Panc1 (cell line): Measurements from ENCODE around the gene ALPK1. TPM values are rescaled to one million over a fixed set of nuclear protein-coding genes. Genes with fewer than 3 reads are reported as not detected.

Experiments used
- ATAC-seq: fragments of 200-7000 bp; cut with Tn5 transposase; 2 replicates; pipeline ENCODE4 v1.9.1; 2020; ENCODE audit warnings: mild to moderate bottlenecking, moderate library complexity
- BruUV-seq: library from RNA; stranded (reverse); fragments of 400-500 nt; replicated peaks from 2 replicates; lab custom pipeline; 2021; lab: Mats Ljungman, UMichigan
- CTCF ChIA-PET: fragments of 300-600 bp; sonication (Branson Sonifier 250); formaldehyde crosslinking; loops from one replicate; lab custom pipeline; 2022; ENCODE audit warnings: antibody characterized with exemption; lab: Charles Lee
- POLR2A ChIA-PET: fragments of 300-600 bp; sonication (Branson Sonifier 250); formaldehyde crosslinking; loops from one replicate; lab custom pipeline; 2022; ENCODE audit warnings: antibody characterized with exemption; lab: Charles Lee
- DNase-seq: peaks from one replicate; pipeline ENCODE4 v3.0.0-alpha.2; 2010; ENCODE audit warnings: low read depth, low spot score
- H3K27ac ChIP-seq: 2 replicates; pipeline ENCODE4 v1.5.1; 2011; ENCODE audit warnings: mild to moderate bottlenecking, low read length, inconsistent platforms
- H3K27me3 ChIP-seq: fragments of 200-500 bp; sonication (Bioruptor generic); 2 replicates; pipeline ENCODE4 v1.6.0; 2014; ENCODE audit warnings: low read length, inconsistent platforms; ENCODE audit not compliant: control insufficient read depth, insufficient read depth
- H3K36me3 ChIP-seq: fragments of 200-500 bp; sonication (Bioruptor generic); 2 replicates; pipeline ENCODE4 v1.5.1; 2014; ENCODE audit warnings: inconsistent platforms, mild to moderate bottlenecking, low read length, moderate library complexity; ENCODE audit not compliant: control insufficient read depth, insufficient read depth
- H3K4me1 ChIP-seq: 2 replicates; pipeline ENCODE4 v1.5.1; 2011; ENCODE audit warnings: inconsistent platforms, mild to moderate bottlenecking, low read length, moderate library complexity; ENCODE audit not compliant: control insufficient read depth, insufficient read depth
- H3K4me3 ChIP-seq, 2 experiments: 2 replicates each; pipeline ENCODE4 v1.5.1; 2011 to 2012; ENCODE audit warnings: low read depth in 2 of 2, low read length in 2 of 2, mild to moderate bottlenecking in 2 of 2, inconsistent platforms in 1 of 2, moderate library complexity in 1 of 2
- H3K9me3 ChIP-seq: fragments of 200-500 bp; sonication (Bioruptor generic); 2 replicates; pipeline ENCODE4 v1.5.1; 2014; ENCODE audit warnings: low read depth, mild to moderate bottlenecking, inconsistent platforms, low read length, moderate library complexity; ENCODE audit not compliant: control insufficient read depth, insufficient read depth
- CTCF ChIP-seq: fragments of 450-650 bp; IDR thresholded peaks from 2 replicates; pipeline ENCODE4 v1.5.1; 2017; ENCODE audit warnings: mild to moderate bottlenecking
- POLR2AphosphoS5 ChIP-seq: IDR thresholded peaks from 2 replicates; pipeline ENCODE4 v1.6.1; 2012; ENCODE audit warnings: mild to moderate bottlenecking, low read depth, low read length, moderate library complexity
- REST ChIP-seq, 2 experiments: IDR thresholded peaks; 2 replicates each; pipeline ENCODE4 v1.6.1; 2011 to 2012; ENCODE audit warnings: low read depth in 2 of 2, control low read depth in 1 of 2, low read length in 1 of 2, mild to moderate bottlenecking in 1 of 2, moderate library complexity in 1 of 2; ENCODE audit not compliant: insufficient read depth in 1 of 2
- SIN3A ChIP-seq: IDR thresholded peaks from 2 replicates; pipeline ENCODE4 v1.6.1; 2012; ENCODE audit warnings: low read depth, mild to moderate bottlenecking, low read length, moderate library complexity, borderline replicate concordance; ENCODE audit not compliant: insufficient read depth
- TCF7L2 ChIP-seq: IDR thresholded peaks from 2 replicates; pipeline ENCODE4 v1.6.1; 2011; ENCODE audit warnings: mild to moderate bottlenecking, low read depth, low read length, inconsistent platforms
- in situ Hi-C: cut with HindIII; loops from 2 replicates; pipeline ENCODE4 v1.10.0; 2016; ENCODE audit warnings: low sequenced_read_pairs, low pct_unique_long_range_greater_than_20kb
- intact Hi-C: fragments of 100-400 bp; cut with micrococcal nuclease; formaldehyde crosslinking; loops from one replicate; pipeline ENCODE4 v1.10.0; 2022; ENCODE audit not compliant: unreplicated experiment
- total RNA-seq: library from RNA; stranded (reverse); gene quantifications from one replicate; pipeline ENCODE4 v1.2.1, GENCODE V29; 2021; ENCODE audit not compliant: unreplicated experiment

ALPK1 gene
- total RNA-seq, 1 experiment from 2014 or later, result 1.4 TPM

GRCh38 chr4:112472318-112472717, 175.1 kb downstream of the ALPK1 start:
- BruUV-seq, result no TSS peak
- Histone ChIP-seq H3K27ac (no peak overlapping the region), H3K4me1 (no peaks in the 10 kb centered on the region), H3K9me3 (no peaks in the 10 kb centered on the region), H3K27me3 (no peaks in the 10 kb centered on the region), H3K36me3 (no peaks in the 10 kb centered on the region), H3K4me3 (no peak overlapping the region)
- POLR2A ChIA-PET, result no interaction called here
- intact Hi-C loops, result no loop called here
- no peak for ATAC-seq
- no peak for DNase-seq
- in situ Hi-C loops, result no loop called here
- TF ChIP-seq REST (IDR thresholded peaks at IDR 0.05; ENCODE audit: insufficient read depth in 1 of 2, low read depth in 2 of 2, low read length in 1 of 2) (no peak), SIN3A (no peak), TCF7L2 (no peak), CTCF (no peak), POLR2AphosphoS5 (no peak)
- CTCF ChIA-PET, result no interaction called here

- CTCF ChIA-PET, result no interaction called here
- no peak for ATAC-seq
- Histone ChIP-seq H3K4me3 (no peak overlapping the region), H3K4me1 (no peaks in the 10 kb centered on the region), H3K9me3 (no peaks in the 10 kb centered on the region), H3K27me3 (no peaks in the 10 kb centered on the region), H3K36me3 (no peaks in the 10 kb centered on the region), H3K27ac (no peak overlapping the region)
- DNase-seq, result no peak
- no TSS peak for BruUV-seq
- POLR2A ChIA-PET, result no interaction called here
- no peak for TF ChIP-seq REST (IDR thresholded peaks at IDR 0.05; ENCODE audit: insufficient read depth in 1 of 2, low read depth in 2 of 2, low read length in 1 of 2)
- no peak for TF ChIP-seq POLR2AphosphoS5
- TF ChIP-seq SIN3A, result no peak
- no peak for TF ChIP-seq CTCF
- no peak for TF ChIP-seq TCF7L2
- in situ Hi-C loops (no loop called here), intact Hi-C loops (no loop called here)
Measured at GRCh38 chr4:112473985-112474384, 176.8 kb downstream of the ALPK1 start.
